NT2/D1 (cell line): ENCODE data around the gene DNAJB6.

Source experiments
- DNase-seq: peaks from one replicate; pipeline ENCODE4 v3.0.0-alpha.2; 2011; ENCODE audit warnings: low read depth, low spot score
- H3K27me3 ChIP-seq: 2 replicates; pipeline ENCODE4 v1.6.0; 2011; ENCODE audit warnings: mild to moderate bottlenecking; ENCODE audit not compliant: insufficient read length, insufficient read depth
- H3K36me3 ChIP-seq: 2 replicates; pipeline ENCODE4 v1.6.1; 2011; ENCODE audit warnings: mild to moderate bottlenecking, low read length, mixed read lengths; ENCODE audit not compliant: insufficient read depth, insufficient read length
- H3K4me1 ChIP-seq: 2 replicates; pipeline ENCODE4 v1.5.1; 2011; ENCODE audit not compliant: insufficient read depth, insufficient read length
- H3K4me3 ChIP-seq: 2 replicates; pipeline ENCODE4 v1.5.1; 2011; ENCODE audit warnings: low read depth; ENCODE audit not compliant: insufficient read length
- H3K9ac ChIP-seq: 2 replicates; pipeline ENCODE4 v1.6.0; 2011; ENCODE audit warnings: low read depth; ENCODE audit not compliant: insufficient read length
- H3K9me3 ChIP-seq: 2 replicates; pipeline ENCODE4 v1.5.1; 2011; ENCODE audit warnings: mild to moderate bottlenecking, low read length; ENCODE audit not compliant: insufficient read depth
- SUZ12 ChIP-seq: IDR thresholded peaks from 2 replicates; pipeline ENCODE4 v1.6.1; 2011; ENCODE audit not compliant: insufficient read length, insufficient read depth; ENCODE audit errors: extremely low read depth
- YY1 ChIP-seq: IDR thresholded peaks from 2 replicates; pipeline ENCODE4 v1.6.1; 2011; ENCODE audit not compliant: insufficient read length, insufficient read depth
- ZNF274 ChIP-seq: IDR thresholded peaks from 2 replicates; pipeline ENCODE4 v1.6.1; 2011; ENCODE audit warnings: mild to moderate bottlenecking, low read depth, low read length

The DNAJB6 gene

GRCh38 chr7:157405914-157406810 is 69.4 kb downstream of the DNAJB6 start:
- no peak for TF ChIP-seq YY1
- TF ChIP-seq SUZ12 = no peak
- TF ChIP-seq ZNF274 = no peak
- Histone ChIP-seq H3K9ac (no peak overlapping the region), H3K4me1 (peaks cover 5% of the 10 kb centered on the region), H3K36me3 (peaks cover 44% of the 10 kb centered on the region), H3K9me3 (no peaks in the 10 kb centered on the region), H3K27me3 (no peaks in the 10 kb centered on the region), H3K4me3 (no peak overlapping the region)
- DNase-seq = no peak

DNA sequence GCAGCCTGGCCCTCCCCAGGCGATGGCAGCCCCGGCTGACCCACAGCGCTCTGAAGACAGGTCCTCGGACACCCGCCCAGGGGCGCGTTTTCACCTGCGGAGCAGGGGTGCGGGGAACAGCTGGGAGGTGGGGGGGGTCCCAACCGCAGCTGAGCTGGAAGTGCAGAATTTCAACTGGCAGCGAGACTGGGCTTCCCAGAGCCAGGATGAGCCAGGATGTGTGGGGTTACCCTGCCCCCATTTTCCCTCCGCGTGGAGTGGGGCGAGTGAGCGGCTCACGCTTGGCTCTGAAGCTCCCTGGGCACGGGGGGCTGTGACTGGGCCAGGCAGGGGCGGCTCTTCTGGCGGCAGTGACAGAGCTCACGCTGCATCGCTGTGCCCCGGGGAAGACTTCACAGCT is 70.2 kb downstream of the DNAJB6 start:
- Histone ChIP-seq H3K9ac (no peak overlapping the region), H3K27me3 (no peaks in the 10 kb centered on the region), H3K4me1 (peaks cover 2% of the 10 kb centered on the region), H3K9me3 (no peaks in the 10 kb centered on the region), H3K36me3 (peaks cover 37% of the 10 kb centered on the region), H3K4me3 (no peak overlapping the region)
- TF ChIP-seq YY1 (no peak), SUZ12 (no peak), ZNF274 (no peak)
- DNase-seq = no peak

GRCh38 chr7:157407512-157408257 is 70.9 kb downstream of the DNAJB6 start:
- Histone ChIP-seq H3K4me3 (no peak overlapping the region), H3K9me3 (no peaks in the 10 kb centered on the region), H3K4me1 (peaks cover 2% of the 10 kb centered on the region), H3K36me3 (peaks cover 37% of the 10 kb centered on the region), H3K9ac (no peak overlapping the region), H3K27me3 (no peaks in the 10 kb centered on the region)
- no peak for DNase-seq
- no peak for TF ChIP-seq YY1

- Histone ChIP-seq H3K27me3 (no peaks in the 10 kb centered on the region), H3K9me3 (no peaks in the 10 kb centered on the region), H3K4me3 (no peak overlapping the region), H3K36me3 (peaks cover 37% of the 10 kb centered on the region), H3K4me1 (peaks cover 4% of the 10 kb centered on the region), H3K9ac (no peak overlapping the region)
- DNase-seq = no peak
- TF ChIP-seq YY1 (no peak), SUZ12 (no peak), ZNF274 (no peak)
Observed at GRCh38 chr7:157408258-157409101, 71.7 kb downstream of the DNAJB6 start.

DNA sequence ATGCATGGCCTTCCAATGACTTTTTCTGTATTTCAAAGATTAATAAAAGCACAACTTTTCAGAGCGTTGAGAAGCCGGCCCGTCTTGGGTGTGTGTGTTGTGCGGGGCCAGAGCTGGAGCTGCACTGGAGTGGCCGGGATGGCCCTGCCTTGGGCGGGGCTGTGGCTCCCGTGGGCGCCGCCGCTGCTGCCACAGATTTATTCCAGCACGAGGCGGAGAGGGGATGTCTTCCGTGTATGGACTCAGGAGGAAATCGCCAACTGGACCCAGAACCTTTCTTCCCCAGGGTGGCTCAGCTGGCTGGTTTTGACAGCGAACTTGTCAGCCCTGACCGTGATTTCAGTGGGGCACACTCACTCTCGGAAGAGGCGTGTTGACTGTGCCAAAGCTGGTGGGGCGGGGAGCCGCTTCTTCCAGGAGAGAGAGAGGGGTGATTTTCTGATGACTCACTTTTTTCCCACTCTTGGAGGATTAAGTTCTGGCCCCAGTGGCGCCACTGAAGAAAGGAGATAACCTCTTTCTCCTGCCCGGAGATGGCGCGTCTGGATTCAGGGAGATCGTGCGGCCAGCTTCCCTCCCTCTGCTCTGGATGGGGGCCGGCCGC is 72.4 kb downstream of the DNAJB6 start:
- Histone ChIP-seq H3K27me3 (no peaks in the 10 kb centered on the region), H3K9ac (no peak overlapping the region), H3K36me3 (peaks cover 37% of the 10 kb centered on the region), H3K9me3 (no peaks in the 10 kb centered on the region), H3K4me3 (no peak overlapping the region), H3K4me1 (peaks cover 2% of the 10 kb centered on the region)
- TF ChIP-seq ZNF274 (no peak), YY1 (no peak), SUZ12 (no peak)
- DNase-seq = no peak

DNA sequence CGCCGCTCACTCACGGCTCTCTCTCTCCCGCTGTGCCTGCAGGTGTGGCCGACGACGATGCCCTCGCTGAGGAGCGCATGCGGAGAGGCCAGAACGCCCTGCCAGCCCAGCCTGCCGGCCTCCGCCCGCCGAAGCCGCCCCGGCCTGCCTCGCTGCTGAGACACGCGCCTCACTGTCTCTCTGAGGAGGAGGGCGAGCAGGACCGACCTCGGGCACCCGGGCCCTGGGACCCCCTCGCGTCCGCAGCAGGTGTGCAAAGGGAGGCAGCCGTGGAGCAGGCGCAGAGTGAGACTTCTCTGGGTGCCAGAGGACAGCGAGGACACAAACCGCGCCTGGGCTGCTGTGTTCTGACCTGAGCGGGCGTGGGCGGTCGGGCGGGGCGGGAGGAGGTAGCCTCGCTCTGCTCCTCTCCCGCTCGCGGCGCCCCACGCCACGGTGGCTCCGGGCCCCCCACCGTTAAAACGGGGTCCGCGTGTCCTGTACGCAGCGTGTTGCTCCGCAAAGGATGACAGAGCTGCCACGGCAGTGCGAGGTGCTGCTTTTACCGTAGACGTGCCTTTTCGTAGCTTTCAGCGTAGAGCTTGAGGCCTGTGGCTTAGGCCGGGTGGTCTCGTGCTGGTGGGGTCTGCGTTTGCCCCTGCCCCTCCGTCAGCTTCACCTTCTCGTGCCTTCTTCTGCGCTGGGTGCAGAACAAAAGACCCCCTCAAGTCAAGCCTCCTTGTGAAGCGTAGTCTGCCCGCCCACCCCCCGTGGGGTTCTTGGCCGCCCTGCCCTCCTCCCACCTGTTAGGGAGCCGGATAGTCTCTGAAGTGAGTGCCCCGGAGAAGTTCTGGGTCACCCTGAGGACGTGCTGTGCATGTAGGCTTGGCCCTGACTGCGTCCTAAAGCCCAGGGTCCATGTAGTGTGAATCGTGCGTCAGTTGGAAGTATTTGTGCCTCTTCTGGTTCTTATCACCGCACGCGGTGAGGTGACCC is 73.2 kb downstream of the DNAJB6 start:
- TF ChIP-seq ZNF274 = no peak
- TF ChIP-seq SUZ12 = no peak
- TF ChIP-seq YY1 = no peak
- Histone ChIP-seq H3K9ac (no peak overlapping the region), H3K36me3 (peaks cover 43% of the 10 kb centered on the region), H3K4me3 (no peak overlapping the region), H3K4me1 (peaks cover 2% of the 10 kb centered on the region), H3K9me3 (no peaks in the 10 kb centered on the region), H3K27me3 (no peaks in the 10 kb centered on the region)
- DNase-seq = no peak
